PC-3 (cell line): ENCODE measurements around the gene ADAT3. TPM values are rescaled to one million over a fixed set of nuclear protein-coding genes. Genes with fewer than 3 reads are reported as not detected.
"Not testable (repeated sequence)": the region's sequence is repeated elsewhere in the genome, so short reads cannot be mapped to it uniquely, and the experiment has no call there.

Source experiments
- ATAC-seq: fragments of 200-7000 bp; cut with Tn5 transposase; 2 replicates; pipeline ENCODE4 v1.9.1; 2020; ENCODE audit warnings: mild to moderate bottlenecking, moderate library complexity
- BruUV-seq: library from RNA; stranded (reverse); fragments of 400-500 nt; replicated peaks from 2 replicates; lab custom pipeline; 2021; lab: Mats Ljungman, UMichigan
- CTCF ChIA-PET: fragments of 300-600 bp; sonication (Branson Sonifier 250); formaldehyde crosslinking; loops from one replicate; lab custom pipeline; 2022; ENCODE audit warnings: antibody characterized with exemption; lab: Charles Lee
- POLR2A ChIA-PET: fragments of 300-600 bp; sonication (Branson Sonifier 250); formaldehyde crosslinking; loops from one replicate; lab custom pipeline; 2022; ENCODE audit warnings: antibody characterized with exemption; ENCODE audit not compliant: unreplicated experiment; lab: Charles Lee
- DNase-seq: peaks from one replicate; pipeline ENCODE4 v3.0.0-alpha.2; 2015
- H2AFZ ChIP-seq: fragments of 300-600 bp; sonication (generic); 2 replicates; pipeline ENCODE4 v1.6.0; 2016; ENCODE audit warnings: antibody characterized with exemption, low read length
- H3F3A ChIP-seq: fragments of 300-600 bp; sonication (generic); one replicate; pipeline ENCODE4 v1.6.0; 2017; ENCODE audit warnings: antibody characterized with exemption, low read length, control low read depth, mild to moderate bottlenecking; ENCODE audit not compliant: unreplicated experiment
- H3K27ac ChIP-seq: fragments of 300-600 bp; sonication (generic); 2 replicates; pipeline ENCODE4 v1.5.1; 2016; ENCODE audit warnings: mild to moderate bottlenecking, low read length
- H3K27me3 ChIP-seq: fragments of 300-600 bp; sonication (generic); 2 replicates; pipeline ENCODE4 v1.6.1; 2016; ENCODE audit warnings: low read length, mixed read lengths
- H3K36me3 ChIP-seq: fragments of 300-600 bp; sonication (generic); 2 replicates; pipeline ENCODE4 v1.6.1; 2016; ENCODE audit warnings: low read depth, mixed run types, low read length, mixed read lengths
- H3K4me1 ChIP-seq: fragments of 300-600 bp; sonication (generic); 2 replicates; pipeline ENCODE4 v1.5.1; 2016; ENCODE audit warnings: low read length; ENCODE audit not compliant: insufficient read depth
- H3K4me2 ChIP-seq: fragments of 300-600 bp; sonication (generic); 2 replicates; pipeline ENCODE4 v1.6.0; 2016; ENCODE audit warnings: low read length
- H3K4me3 ChIP-seq: fragments of 300-600 bp; sonication (generic); 2 replicates; pipeline ENCODE4 v1.5.1; 2016; ENCODE audit warnings: mild to moderate bottlenecking, low read length, mixed read lengths
- H3K79me2 ChIP-seq: fragments of 300-600 bp; sonication (generic); 2 replicates; pipeline ENCODE4 v1.6.1; 2017; ENCODE audit warnings: low read length, mixed read lengths
- H3K9ac ChIP-seq: fragments of 300-600 bp; sonication (generic); 2 replicates; pipeline ENCODE4 v1.6.0; 2016; ENCODE audit warnings: mild to moderate bottlenecking, low read length
- H3K9me2 ChIP-seq: fragments of 300-600 bp; sonication (generic); replicated peaks from 2 replicates; pipeline ENCODE4 v1.6.1; 2016; ENCODE audit warnings: mixed run types, low read length, mixed read lengths
- H3K9me3 ChIP-seq: fragments of 300-600 bp; sonication (generic); 2 replicates; pipeline ENCODE4 v1.6.1; 2016; ENCODE audit warnings: low read length, mixed read lengths
- H4K20me1 ChIP-seq: fragments of 300-600 bp; sonication (generic); 2 replicates; pipeline ENCODE4 v1.6.1; 2016; ENCODE audit warnings: low read length, mixed read lengths
- EZH2 ChIP-seq: fragments of 300-600 bp; sonication (generic); IDR thresholded peaks from one replicate; pipeline ENCODE4 v1.6.1; 2017; ENCODE audit warnings: antibody characterized with exemption, mild to moderate bottlenecking, low read length; ENCODE audit not compliant: unreplicated experiment
- EZH2phosphoT487 ChIP-seq: fragments of 300-600 bp; sonication (generic); IDR thresholded peaks from 2 replicates; pipeline ENCODE4 v1.6.1; 2018; ENCODE audit warnings: mild to moderate bottlenecking, antibody characterized with exemption, low read length, borderline replicate concordance
- intact Hi-C: fragments of 100-400 bp; cut with micrococcal nuclease; formaldehyde crosslinking; loops from 2 replicates; pipeline ENCODE4 v1.9.0; 2023
- total RNA-seq: library from RNA; depleted of rRNA; stranded (reverse); fragments of >200 nt; gene quantifications from 2 replicates; pipeline ENCODE4 v1.2.3, GENCODE V29; 2014
- TF ChIP-seq, protein P1 (sequence below): fragments of 300-600 bp; sonication (generic); conservative IDR thresholded peaks from 2 replicates; pipeline ENCODE4 v1.5.1; 2017; ENCODE audit warnings: antibody characterized with exemption, low read depth, mild to moderate bottlenecking, low read length

Gene ADAT3
- total RNA-seq, 1 experiment from 2014 or later, result 8.4 TPM

DNA sequence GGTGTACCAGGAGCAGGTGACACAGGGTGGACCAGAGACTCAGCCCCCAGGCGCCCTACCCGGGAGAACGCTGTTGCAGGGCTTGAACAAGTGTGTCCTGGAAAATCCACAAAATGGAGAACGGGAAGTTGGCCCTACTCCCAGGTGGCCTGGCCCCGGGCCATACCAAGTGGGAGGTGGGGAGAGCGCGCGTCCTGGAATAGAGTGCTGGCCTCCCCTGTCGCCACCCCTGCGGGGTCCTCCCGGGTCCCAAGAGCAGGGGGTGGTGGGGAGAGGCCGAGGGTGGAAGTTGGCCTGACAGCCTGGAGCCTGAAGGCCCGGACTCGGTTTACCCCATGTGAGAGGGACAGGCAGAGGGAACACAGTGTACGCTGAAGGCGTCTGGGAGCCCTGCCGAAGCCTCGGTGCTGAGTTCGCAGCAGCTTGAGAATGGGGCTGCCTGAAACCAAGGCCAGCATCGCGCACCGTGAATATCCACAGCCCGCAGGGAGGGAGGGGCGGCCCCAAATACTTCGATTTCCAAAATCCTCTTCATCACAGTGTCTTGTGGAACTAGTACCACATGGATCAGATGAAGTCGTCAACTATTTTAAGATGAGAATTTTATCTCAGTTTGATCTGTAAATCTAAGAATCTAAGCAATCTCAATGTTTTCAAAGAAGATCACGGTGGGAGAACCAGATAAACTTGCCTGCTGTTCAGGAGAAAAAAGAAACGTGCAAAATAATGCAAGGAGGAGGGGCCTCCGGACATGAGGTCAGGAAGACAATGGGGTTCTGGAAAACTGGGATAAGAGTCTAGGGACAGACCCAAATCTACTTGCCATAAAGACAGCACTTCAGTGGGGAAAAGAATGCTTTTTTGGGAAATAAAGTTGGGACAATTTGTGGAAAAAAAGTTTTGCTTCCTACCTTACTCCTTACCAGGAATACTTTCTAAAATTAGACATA, 31.4 kb upstream of the ADAT3 start:
- ATAC-seq (no peak), DNase-seq (no peak)
- H3K9me2 ChIP-seq, result no peaks in the 10 kb centered on the region
- no TSS peak for BruUV-seq
- peak overlapping the region; percentile 93 for H3K4me3 ChIP-seq
- no peak overlapping the region for H3K27ac ChIP-seq
- H3F3A ChIP-seq, result no peaks in the 10 kb centered on the region
- H3K9ac ChIP-seq, result peak overlapping the region; percentile 90; the same call in 1 of the 2 replicates
- POLR2A ChIA-PET, result interaction anchor here (0.6 kb wide), 1 partner anchor 16 kb away, joined by 6 read pairs; no protein-coding TSS in a partner anchor
- CTCF ChIA-PET, result no interaction called here
- H3K4me2 ChIP-seq, result peak overlapping the region; percentile 98
- H3K9me3 ChIP-seq, result no peaks in the 10 kb centered on the region
- H3K4me1 ChIP-seq, result peaks cover 10% of the 10 kb centered on the region; the same call in 1 of the 2 replicates
- H3K36me3 ChIP-seq, result no peaks in the 10 kb centered on the region
- intact Hi-C loops, result no loop called here
- H3K79me2 ChIP-seq, result peaks cover 38% of the 10 kb centered on the region
- no peak for TF ChIP-seq EZH2
- TF ChIP-seq EZH2phosphoT487, result no peak
- TF ChIP-seq, protein P1, sequence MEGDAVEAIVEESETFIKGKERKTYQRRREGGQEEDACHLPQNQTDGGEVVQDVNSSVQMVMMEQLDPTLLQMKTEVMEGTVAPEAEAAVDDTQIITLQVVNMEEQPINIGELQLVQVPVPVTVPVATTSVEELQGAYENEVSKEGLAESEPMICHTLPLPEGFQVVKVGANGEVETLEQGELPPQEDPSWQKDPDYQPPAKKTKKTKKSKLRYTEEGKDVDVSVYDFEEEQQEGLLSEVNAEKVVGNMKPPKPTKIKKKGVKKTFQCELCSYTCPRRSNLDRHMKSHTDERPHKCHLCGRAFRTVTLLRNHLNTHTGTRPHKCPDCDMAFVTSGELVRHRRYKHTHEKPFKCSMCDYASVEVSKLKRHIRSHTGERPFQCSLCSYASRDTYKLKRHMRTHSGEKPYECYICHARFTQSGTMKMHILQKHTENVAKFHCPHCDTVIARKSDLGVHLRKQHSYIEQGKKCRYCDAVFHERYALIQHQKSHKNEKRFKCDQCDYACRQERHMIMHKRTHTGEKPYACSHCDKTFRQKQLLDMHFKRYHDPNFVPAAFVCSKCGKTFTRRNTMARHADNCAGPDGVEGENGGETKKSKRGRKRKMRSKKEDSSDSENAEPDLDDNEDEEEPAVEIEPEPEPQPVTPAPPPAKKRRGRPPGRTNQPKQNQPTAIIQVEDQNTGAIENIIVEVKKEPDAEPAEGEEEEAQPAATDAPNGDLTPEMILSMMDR, result no peak
- H4K20me1 ChIP-seq, result no peaks in the 10 kb centered on the region
- no peak overlapping the region for H2AFZ ChIP-seq
- H3K27me3 ChIP-seq, result no peaks in the 10 kb centered on the region

DNA sequence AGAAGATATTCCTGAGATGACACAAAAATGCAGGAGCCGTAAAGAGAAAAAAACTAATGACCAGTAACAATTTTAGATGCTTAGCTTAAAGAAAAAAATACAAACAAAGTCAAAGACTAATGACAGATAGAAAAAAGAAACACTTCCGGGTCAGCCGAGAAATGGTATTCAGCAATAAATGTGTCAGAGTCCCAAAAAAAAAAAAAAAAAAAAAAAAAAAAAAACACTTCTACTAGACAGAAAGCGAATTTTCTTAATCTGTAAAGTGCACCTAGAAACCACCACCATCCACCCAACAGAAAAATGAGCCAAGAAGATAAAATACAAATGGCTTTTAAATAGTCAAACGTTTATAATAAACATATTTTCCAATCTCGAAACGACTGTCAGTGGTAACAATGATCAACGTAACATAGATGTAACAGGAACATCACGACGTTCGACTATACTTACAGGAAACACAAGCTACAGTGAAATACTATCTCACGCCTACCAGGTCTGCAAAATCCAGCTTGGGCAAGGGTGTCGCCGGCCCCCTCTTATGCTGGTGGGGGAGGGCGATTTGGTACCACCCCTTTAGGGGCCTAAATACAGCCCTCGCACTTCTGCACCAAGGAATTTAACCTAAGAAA, 30.5 kb upstream of the ADAT3 start:
- H3K4me1 ChIP-seq, result peaks cover 10% of the 10 kb centered on the region; the same call in 1 of the 2 replicates
- no peak for TF ChIP-seq EZH2phosphoT487
- TF ChIP-seq EZH2, result no peak
- TF ChIP-seq, protein P1, result no peak
- H3K27me3 ChIP-seq, result no peaks in the 10 kb centered on the region
- H3K4me3 ChIP-seq, result peak overlapping the region; percentile 93
- BruUV-seq, result no TSS peak
- peaks cover 38% of the 10 kb centered on the region for H3K79me2 ChIP-seq
- H3F3A ChIP-seq, result no peaks in the 10 kb centered on the region
- peak overlapping the region; percentile 90; the same call in 1 of the 2 replicates for H3K9ac ChIP-seq
- peak overlapping the region; percentile 98 for H3K4me2 ChIP-seq
- H3K36me3 ChIP-seq, result no peaks in the 10 kb centered on the region
- DNase-seq (no peak), ATAC-seq (no peak)
- CTCF ChIA-PET, result interaction anchor here (0.9 kb wide), 1 partner anchor 10 kb away, joined by 5 read pairs; no protein-coding TSS in a partner anchor
- H3K9me3 ChIP-seq, result no peaks in the 10 kb centered on the region
- H3K27ac ChIP-seq, result no peak overlapping the region
- H4K20me1 ChIP-seq, result no peaks in the 10 kb centered on the region
- POLR2A ChIA-PET, result interaction anchor here (0.6 kb wide), 1 partner anchor 17 kb away, joined by 6 read pairs; no protein-coding TSS in a partner anchor
- intact Hi-C loops, result no loop called here
- H2AFZ ChIP-seq, result no peak overlapping the region
- no peaks in the 10 kb centered on the region for H3K9me2 ChIP-seq

DNA sequence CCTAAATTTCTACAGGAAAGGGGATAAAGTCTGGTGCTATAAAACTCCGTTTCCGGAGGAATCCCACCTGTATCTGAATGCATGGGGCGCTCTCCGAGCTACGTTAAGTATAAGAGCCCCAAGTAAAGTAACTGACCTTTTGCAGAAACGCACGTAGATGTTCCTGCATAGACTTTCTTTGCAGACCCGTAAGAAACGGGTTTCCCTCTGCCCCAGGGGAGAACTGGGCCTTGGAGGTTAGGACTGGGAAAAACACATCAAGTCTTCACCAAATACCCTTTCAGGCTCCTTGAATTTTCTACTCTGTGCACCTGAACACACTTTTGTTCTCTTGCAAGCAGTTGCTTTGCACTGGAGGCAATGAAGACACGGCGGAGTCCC, 29.9 kb upstream of the ADAT3 start:
- ATAC-seq, result peak; percentile 12
- Histone ChIP-seq H3K4me3 (peak overlapping the region; percentile 93), H3K9ac (peak overlapping the region; percentile 90), H3K27ac (peak overlapping the region; percentile 62), H3K4me2 (peak overlapping the region; percentile 98), H3K79me2 (peaks cover 38% of the 10 kb centered on the region), H3K4me1 (peaks cover 10% of the 10 kb centered on the region; the same call in 1 of the 2 replicates)
- H3K27me3 ChIP-seq, POLR2A ChIA-PET, DNase-seq, BruUV-seq, H3K9me3 ChIP-seq, H2AFZ ChIP-seq, H3K9me2 ChIP-seq, H4K20me1 ChIP-seq, H3K36me3 ChIP-seq, intact Hi-C loops, H3F3A ChIP-seq: not testable (repeated sequence)
- CTCF ChIA-PET, result interaction anchor here (0.9 kb wide), 1 partner anchor 10 kb away, joined by 5 read pairs; no protein-coding TSS in a partner anchor
